ENCODE results near the gene FAM53C.

- TF ChIP-seq POLR2A (IDR thresholded peaks at IDR 0.05; ENCODE audit: low read depth, low read length), result no peak
- TF ChIP-seq TAF1 (IDR thresholded peaks at IDR 0.05; ENCODE audit: borderline replicate concordance, low read depth, low read length), result no peak
These were observed 13.0 kb downstream of the FAM53C start for GRCh38 chr5:138351056-138351455.
